ENCODE data around the gene VIT.

GRCh38 chr2:36849265-36849664 is 152.8 kb downstream of the VIT start:
- no peak for TF ChIP-seq EZH2phosphoT487 (IDR thresholded peaks at IDR 0.05)
- TF ChIP-seq EZH2 (IDR thresholded peaks at IDR 0.05), result no peak
